ENCODE results near the gene PSORS1C1. TPM values are rescaled to one million over a fixed set of nuclear protein-coding genes. Genes with fewer than 3 reads are reported as not detected.

PSORS1C1 gene
- total and polyA plus RNA-seq, 2 of the 4 experiments (the other 2 are of a cell fraction), result 0.36 to 1.1 TPM

GRCh38 chr6:31110825-31111582 is 3.6 kb upstream of the PSORS1C1 start:
- ATAC-seq (ENCODE audit: low read depth) (no peak), DNase-seq (no peak)
- no peak overlapping the region for H3K4ac ChIP-seq (ENCODE audit: low read depth, low read length)
- no peak overlapping the region for H4K5ac ChIP-seq (ENCODE audit: low read depth, low read length)
- no peak overlapping the region for H3K56ac ChIP-seq (ENCODE audit: extremely low read depth, insufficient read depth, low read length)
- H3K36me3 ChIP-seq (ENCODE audit: control insufficient read depth, insufficient read depth, low read length), result no peaks in the 10 kb centered on the region
- no peak overlapping the region for H2AK9ac ChIP-seq (replicated peaks; ENCODE audit: low read depth, low read length, poor library complexity)
- H2BK5ac ChIP-seq (ENCODE audit: low read depth, low read length, poor library complexity, severe bottlenecking), result no peak overlapping the region
- no peak overlapping the region for H3K4me2 ChIP-seq (ENCODE audit: low read depth, low read length)
- WGBS, 2 experiments (ENCODE audit: extremely low coverage in 2 of 2, insufficient read length in 1 of 2), result 70% methylated on average over 3 of the region's 11 CpGs; no CpG with 5 or more reads in 1 of the 2 experiments
- TF ChIP-seq BHLHE40 (IDR thresholded peaks at IDR 0.05; ENCODE audit: low read depth, low read length) (no peak), FOS (IDR thresholded peaks at IDR 0.05; ENCODE audit: low read depth, low read length) (no peak), ELK1 (IDR thresholded peaks at IDR 0.05; ENCODE audit: borderline replicate concordance, low read depth, low read length) (no peak), CTCF (conservative IDR thresholded peaks at IDR 0.05; ENCODE audit: low read depth, low read length) (no peak), NFE2L2 (IDR thresholded peaks at IDR 0.05; ENCODE audit: low read depth, low read length) (no peak), MAFK (IDR thresholded peaks at IDR 0.05; ENCODE audit: low read depth, low read length) (no peak), CHD1 (IDR thresholded peaks at IDR 0.05; ENCODE audit: low read depth, low read length) (no peak), RFX5 (IDR thresholded peaks at IDR 0.05; ENCODE audit: low read depth, low read length) (no peak), RCOR1 (IDR thresholded peaks at IDR 0.05; ENCODE audit: insufficient replicate concordance, low read length) (no peak), RAD21 (IDR thresholded peaks at IDR 0.05; ENCODE audit: low read length) (no peak), CEBPB (IDR thresholded peaks at IDR 0.05; ENCODE audit: low read depth, low read length) (no peak), POLR2A (IDR thresholded peaks at IDR 0.05; ENCODE audit: low read depth, low read length) (no peak), USF2 (IDR thresholded peaks at IDR 0.05; ENCODE audit: low read depth, low read length) (no peak), SMC3 (IDR thresholded peaks at IDR 0.05; ENCODE audit: low read depth, low read length) (no peak)
- peaks cover 11% of the 10 kb centered on the region for H3K4me1 ChIP-seq (ENCODE audit: control insufficient read depth, insufficient read depth, low read length)
- no peak overlapping the region for H2BK20ac ChIP-seq (ENCODE audit: low read depth, low read length)
- H3K27ac ChIP-seq (ENCODE audit: insufficient read depth, low read length), result no peak overlapping the region
- H2BK15ac ChIP-seq (ENCODE audit: low read depth, low read length), result no peak overlapping the region
- ChIA-PET POLR2A (ENCODE audit: unreplicated experiment) (no interaction called here), CTCF (no interaction called here)
- no peak overlapping the region for H2AK5ac ChIP-seq (ENCODE audit: low read depth, low read length)
- H2AFZ ChIP-seq (replicated peaks; ENCODE audit: low read length, poor library complexity), result no peak overlapping the region
- no peak overlapping the region for H3K23ac ChIP-seq (ENCODE audit: low read depth, low read length)
- no TSS peak for BruUV-seq (replicated peaks)
- H3K9me1 ChIP-seq (ENCODE audit: insufficient read depth, low read length), result peaks cover 15% of the 10 kb centered on the region
- dilution Hi-C loops (cut with HindIII; ENCODE audit: low sequenced_read_pairs, unreplicated experiment) (no loop called here), in situ Hi-C loops (cut with MboI; ENCODE audit: low sequenced_read_pairs) (no loop called here), intact Hi-C loops (cut with micrococcal nuclease) (no loop called here)
- H4K20me1 ChIP-seq (ENCODE audit: insufficient read depth, low read length), result no peaks in the 10 kb centered on the region
- H2BK120ac ChIP-seq (ENCODE audit: low read depth, low read length), result no peak overlapping the region
- H4K91ac ChIP-seq (ENCODE audit: insufficient read depth, low read depth, low read length), result no peak overlapping the region
- H3K14ac ChIP-seq (replicated peaks; ENCODE audit: low read depth, low read length), result no peak overlapping the region
- no peak overlapping the region for H3K18ac ChIP-seq (ENCODE audit: low read depth, low read length)
- no peaks in the 10 kb centered on the region for H3K9me3 ChIP-seq (ENCODE audit: control insufficient read depth, insufficient read depth, low read length)
- peaks cover 0 to 9% of the 10 kb centered on the region in 2 experiments; a peak in 2 of 4 replicates for H3K79me1 ChIP-seq (ENCODE audit: low read depth in 1 of 2, low read length in 2 of 2)
- H3K27me3 ChIP-seq (ENCODE audit: control insufficient read depth, insufficient read depth, low read length), result peaks cover 36% of the 10 kb centered on the region
- no peak overlapping the region for H4K8ac ChIP-seq (ENCODE audit: low read depth in 2 of 2, low read length in 2 of 2)
- H3K4me3 ChIP-seq (ENCODE audit: insufficient read depth, low read depth, low read length), result no peak overlapping the region
- no peak overlapping the region for H3K9ac ChIP-seq (ENCODE audit: low read depth, low read length)
